OCI-LY1 (cell line): ENCODE measurements around the gene TESPA1.

ENCODE experiments used
- H2AFZ ChIP-seq: fragments of 200-600 bp; sonication (generic), shearing (Covaris generic); 2 replicates; pipeline ENCODE4 v1.6.0; 2014; ENCODE audit warnings: antibody characterized with exemption, mild to moderate bottlenecking, low read length
- H3F3A ChIP-seq: fragments of 200-600 bp; sonication (generic), shearing (Covaris generic); 2 replicates; pipeline ENCODE4 v1.6.0; 2014; ENCODE audit warnings: mild to moderate bottlenecking, antibody characterized with exemption, low read length, moderate library complexity; ENCODE audit not compliant: insufficient read depth
- H3K27ac ChIP-seq: fragments of 200-600 bp; sonication (generic); 2 replicates; pipeline ENCODE4 v1.5.1; 2014; ENCODE audit warnings: low read length, mixed run types, mild to moderate bottlenecking, low read depth; ENCODE audit not compliant: poor library complexity, severe bottlenecking
- H3K27me3 ChIP-seq: fragments of 200-600 bp; sonication (generic); 2 replicates; pipeline ENCODE4 v1.6.0; 2014; ENCODE audit warnings: antibody characterized with exemption, mild to moderate bottlenecking, low read length, moderate library complexity; ENCODE audit not compliant: insufficient read depth
- H3K36me3 ChIP-seq: fragments of 200-600 bp; sonication (generic); 2 replicates; pipeline ENCODE4 v1.6.1; 2014; ENCODE audit warnings: mild to moderate bottlenecking, antibody characterized with exemption, low read length, moderate library complexity, mixed read lengths; ENCODE audit not compliant: insufficient read depth
- H3K4me1 ChIP-seq: fragments of 200-600 bp; sonication (generic); 2 replicates; pipeline ENCODE4 v1.5.1; 2014; ENCODE audit warnings: mild to moderate bottlenecking, low read length, moderate library complexity; ENCODE audit not compliant: insufficient read depth, severe bottlenecking
- H3K4me2 ChIP-seq: fragments of 200-600 bp; sonication (generic), shearing (Covaris generic); 2 replicates; pipeline ENCODE4 v1.6.1; 2014; ENCODE audit warnings: low read length
- H3K4me3 ChIP-seq: fragments of 200-600 bp; sonication (generic); 2 replicates; pipeline ENCODE4 v1.5.1; 2014; ENCODE audit warnings: low read length, low read depth, mild to moderate bottlenecking, mixed read lengths; ENCODE audit not compliant: poor library complexity, severe bottlenecking
- H3K79me2 ChIP-seq: fragments of 200-600 bp; shearing (Covaris generic); 2 replicates; pipeline ENCODE4 v1.6.1; 2016; ENCODE audit warnings: mixed run types, low read length, mixed read lengths; ENCODE audit not compliant: insufficient read depth
- H3K9ac ChIP-seq: fragments of 200-600 bp; sonication (generic), shearing (Covaris generic); 2 replicates; pipeline ENCODE4 v1.6.1; 2014; ENCODE audit warnings: mild to moderate bottlenecking, low read length, mixed read lengths
- H3K9me2 ChIP-seq: fragments of 200-600 bp; sonication (generic), shearing (Covaris generic); 2 replicates; pipeline ENCODE4 v1.6.1; 2014; ENCODE audit warnings: low read depth, mild to moderate bottlenecking, low read length, mixed read lengths
- H3K9me3 ChIP-seq: fragments of 200-600 bp; shearing (Covaris generic); 2 replicates; pipeline ENCODE4 v1.6.1; 2014; ENCODE audit warnings: low read length, mixed read lengths
- H4K20me1 ChIP-seq: fragments of 200-600 bp; sonication (generic), shearing (Covaris generic); 2 replicates; pipeline ENCODE4 v1.6.0; 2016; ENCODE audit warnings: mild to moderate bottlenecking, low read length; ENCODE audit not compliant: insufficient read depth
- CTCF ChIP-seq: fragments of 200-600 bp; sonication (generic), shearing (Covaris generic); IDR thresholded peaks from 2 replicates; pipeline ENCODE4 v1.5.1; 2017; ENCODE audit warnings: mild to moderate bottlenecking, antibody characterized with exemption, low read length, moderate library complexity, mixed read lengths
- EZH2 ChIP-seq: fragments of 200-600 bp; sonication (generic), shearing (Covaris generic); IDR thresholded peaks from 2 replicates; pipeline ENCODE4 v1.8.0; 2017; ENCODE audit warnings: borderline replicate concordance, mixed run types, mild to moderate bottlenecking, antibody characterized with exemption, low read length, moderate library complexity, mixed read lengths

The TESPA1 gene

GRCh38 chr12:54970741-54971140, 13.8 kb downstream of the TESPA1 start:
- TF ChIP-seq CTCF, result no peak
- TF ChIP-seq EZH2, result no peak
- Histone ChIP-seq H4K20me1 (no peaks in the 10 kb centered on the region), H3K9me2 (no peaks in the 10 kb centered on the region), H3K9ac (no peak overlapping the region), H3K4me3 (no peak overlapping the region), H2AFZ (no peak overlapping the region), H3K4me2 (no peak overlapping the region), H3K4me1 (peaks cover 6% of the 10 kb centered on the region), H3K36me3 (peaks cover 72% of the 10 kb centered on the region), H3K27ac (no peak overlapping the region), H3K27me3 (no peaks in the 10 kb centered on the region), H3K79me2 (no peaks in the 10 kb centered on the region), H3K9me3 (no peaks in the 10 kb centered on the region), H3F3A (no peaks in the 10 kb centered on the region)

DNA sequence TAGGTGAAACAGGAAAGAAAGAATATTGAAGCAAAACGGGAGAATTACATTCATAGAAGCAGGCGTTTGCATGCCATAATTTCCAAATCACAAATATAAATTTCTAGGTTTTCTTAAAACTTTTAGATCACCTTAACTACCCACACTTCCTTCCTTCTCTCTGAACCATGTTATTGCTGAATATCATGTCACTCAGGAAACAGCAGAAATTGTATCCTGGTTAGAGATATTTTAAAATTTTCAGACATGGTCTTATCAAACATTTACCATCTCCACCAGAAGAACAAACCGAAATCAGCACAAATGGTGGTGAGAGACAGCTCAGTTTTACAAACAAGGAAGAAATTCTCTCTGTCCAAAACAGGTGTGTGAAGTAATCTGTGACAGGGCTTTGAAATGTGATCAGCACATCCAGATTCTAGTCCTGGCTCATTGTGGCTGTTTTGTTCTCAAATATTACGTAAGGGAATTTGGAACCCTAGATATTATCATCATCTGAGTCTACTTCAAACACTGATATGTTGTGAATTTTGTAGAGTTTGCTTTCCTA, 16.3 kb downstream of the TESPA1 start:
- Histone ChIP-seq H3K79me2 (no peaks in the 10 kb centered on the region), H3K4me1 (peaks cover 6% of the 10 kb centered on the region), H3K4me3 (no peak overlapping the region), H3K4me2 (no peak overlapping the region), H4K20me1 (no peaks in the 10 kb centered on the region), H3K9me3 (no peaks in the 10 kb centered on the region), H3K27me3 (no peaks in the 10 kb centered on the region), H3K9me2 (no peaks in the 10 kb centered on the region), H3K36me3 (peaks cover 84% of the 10 kb centered on the region), H3K27ac (no peak overlapping the region), H2AFZ (no peak overlapping the region), H3F3A (no peaks in the 10 kb centered on the region), H3K9ac (no peak overlapping the region)
- no peak for TF ChIP-seq EZH2
- TF ChIP-seq CTCF, result no peak

GRCh38 chr12:54967461-54967860, 17.1 kb downstream of the TESPA1 start:
- H3K4me2 ChIP-seq, result no peak overlapping the region
- no peaks in the 10 kb centered on the region for H3K79me2 ChIP-seq
- no peak overlapping the region for H2AFZ ChIP-seq
- no peak overlapping the region for H3K27ac ChIP-seq
- no peaks in the 10 kb centered on the region for H4K20me1 ChIP-seq
- peaks cover 84% of the 10 kb centered on the region for H3K36me3 ChIP-seq
- no peaks in the 10 kb centered on the region for H3K9me3 ChIP-seq
- H3K9ac ChIP-seq, result no peak overlapping the region
- no peaks in the 10 kb centered on the region for H3F3A ChIP-seq
- H3K9me2 ChIP-seq, result no peaks in the 10 kb centered on the region
- no peak for TF ChIP-seq EZH2
- no peak for TF ChIP-seq CTCF
- no peak overlapping the region for H3K4me3 ChIP-seq
- no peaks in the 10 kb centered on the region for H3K27me3 ChIP-seq
- peaks cover 6% of the 10 kb centered on the region for H3K4me1 ChIP-seq
